HepG2 (cell line): ENCODE measurements around the gene ZNF234. TPM values are rescaled to one million over a fixed set of nuclear protein-coding genes. Genes with fewer than 3 reads are reported as not detected.

ENCODE experiments used
- HNF4A ChIP-seq: sonication (generic); formaldehyde crosslinking; IDR thresholded peaks from 2 replicates; pipeline ENCODE4 v1.4.0; 2020; ENCODE audit warnings: missing genetic modification reagents
- IRF2 ChIP-seq: IDR thresholded peaks from 2 replicates; pipeline ENCODE4 v1.6.1; 2018; ENCODE audit warnings: missing genetic modification reagents, missing compliant biosample characterization
- NFYB ChIP-seq: sonication (generic); formaldehyde crosslinking; IDR thresholded peaks from 2 replicates; pipeline ENCODE4 v1.4.0; 2020; ENCODE audit warnings: missing genetic modification reagents
- NKX3-1 ChIP-seq: sonication (generic); formaldehyde crosslinking; IDR thresholded peaks from 2 replicates; pipeline ENCODE4 v1.5.0; 2020; ENCODE audit warnings: missing genetic modification reagents
- POGK ChIP-seq: sonication (generic); formaldehyde crosslinking; conservative IDR thresholded peaks from 2 replicates; pipeline ENCODE4 v1.8.0; 2022; ENCODE audit warnings: mild to moderate bottlenecking, moderate library complexity, missing genetic modification reagents
- SRSF9 ChIP-seq: fragments of 200-400 bp; formaldehyde crosslinking; IDR thresholded peaks from 2 replicates; pipeline ENCODE4 v1.6.1; 2018; ENCODE audit warnings: borderline replicate concordance, mild to moderate bottlenecking, low read depth, low read length; ENCODE audit not compliant: insufficient read depth, poor library complexity, severe bottlenecking
- SRY ChIP-seq: sonication (generic); formaldehyde crosslinking; IDR thresholded peaks from 2 replicates; pipeline ENCODE4 v1.8.0; 2022; ENCODE audit warnings: mild to moderate bottlenecking, missing genetic modification reagents
- THRA ChIP-seq: sonication (generic); formaldehyde crosslinking; IDR thresholded peaks from 2 replicates; pipeline ENCODE4 v1.4.0; 2020; ENCODE audit warnings: missing genetic modification reagents, borderline replicate concordance
- ZNF280B ChIP-seq: sonication (generic); formaldehyde crosslinking; IDR thresholded peaks from 2 replicates; pipeline ENCODE4 v1.5.0; 2020; ENCODE audit warnings: missing genetic modification reagents, mild to moderate bottlenecking, borderline replicate concordance
- ZNF580 ChIP-seq: IDR thresholded peaks from 2 replicates; pipeline ENCODE4 v1.6.1; 2016; ENCODE audit warnings: low read depth, borderline replicate concordance
- ZSCAN25 ChIP-seq: sonication (generic); formaldehyde crosslinking; IDR thresholded peaks from 2 replicates; pipeline ENCODE4 v1.8.0; 2022; ENCODE audit warnings: mild to moderate bottlenecking, missing genetic modification reagents
- polyA plus RNA-seq, 8 experiments: library from polyadenylated mRNA; depleted of rRNA in 3 of 8; stranded (reverse) in 7 of 8; unstranded in 1 of 8; fragments of >200 nt; fragmentation: Illumina TruSeq in 4 of 8; extraction: Trizol in 4 of 8; gene quantifications; 2 replicates each; pipeline versions ENCODE4 v1.2.1 to v1.2.3, GENCODE V29; 2011 to 2016; ENCODE audit warnings: low read depth in 4 of 8, missing spikeins in 1 of 8, mixed read lengths in 1 of 8; ENCODE audit not compliant: insufficient read depth in 1 of 8
- total RNA-seq, 5 experiments: library from RNA; depleted of rRNA; stranded (reverse); fragments of >200 nt; fragmentation: Illumina TruSeq; extraction: Trizol; gene quantifications; 2 replicates each; pipeline ENCODE4 v1.2.3, GENCODE V29; 2016; ENCODE audit warnings: low read depth in 1 of 5
- TF ChIP-seq, protein P1 (sequence below), 2 experiments: sonication (generic) in 1 of 2; formaldehyde crosslinking in 1 of 2; IDR thresholded peaks; 2 replicates each; pipeline versions ENCODE4 v1.4.0 to v1.6.1; 2016 to 2020; ENCODE audit warnings: borderline replicate concordance in 1 of 2, low read depth in 1 of 2, mild to moderate bottlenecking in 1 of 2, missing genetic modification reagents in 1 of 2
- TF ChIP-seq, protein P2 (sequence below): sonication (generic); formaldehyde crosslinking; IDR thresholded peaks from 2 replicates; pipeline ENCODE4 v1.9.0; 2022; ENCODE audit warnings: missing genetic modification reagents, mild to moderate bottlenecking, borderline replicate concordance

Gene ZNF234
- total and polyA plus RNA-seq, 2 of the 13 experiments (the other 11 are each of a cell fraction or from before 2014, with no cell fraction given), result 3.5 to 11.2 TPM

DNA sequence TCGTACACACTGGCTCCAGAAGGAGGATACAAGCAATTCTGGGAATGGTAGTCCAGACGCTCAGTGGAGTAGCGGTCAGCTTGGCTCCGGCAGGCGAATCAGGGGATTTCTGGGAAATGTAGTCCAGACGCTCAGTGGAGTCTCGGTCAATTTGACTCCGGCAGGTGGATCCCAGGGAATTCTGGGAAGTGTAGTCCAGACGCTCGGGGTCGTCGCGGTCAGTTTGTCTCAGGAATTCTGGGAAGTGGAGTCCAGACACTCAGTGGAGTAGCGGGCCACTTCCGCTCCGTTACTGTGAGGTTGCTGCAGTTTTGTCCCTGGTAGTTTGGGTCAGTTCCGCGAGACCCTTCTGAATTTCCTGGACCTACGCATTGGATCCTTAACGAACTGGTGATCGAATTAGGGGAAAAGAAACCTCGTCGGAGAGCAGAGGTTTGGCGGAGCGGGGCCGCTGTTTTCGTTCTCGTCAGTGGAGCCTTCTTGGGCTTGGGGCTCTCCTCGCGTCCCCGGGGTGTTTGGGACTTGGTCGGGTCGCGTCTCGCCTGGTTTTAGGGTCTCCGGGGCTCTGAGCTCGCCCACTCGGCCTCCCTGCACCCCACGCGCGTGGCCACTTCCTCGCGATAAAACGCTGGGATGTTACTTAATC is 28.1 kb upstream of the ZNF234 start, which contains the start of gene ZNF225 (continued):
- TF ChIP-seq, protein P1, sequence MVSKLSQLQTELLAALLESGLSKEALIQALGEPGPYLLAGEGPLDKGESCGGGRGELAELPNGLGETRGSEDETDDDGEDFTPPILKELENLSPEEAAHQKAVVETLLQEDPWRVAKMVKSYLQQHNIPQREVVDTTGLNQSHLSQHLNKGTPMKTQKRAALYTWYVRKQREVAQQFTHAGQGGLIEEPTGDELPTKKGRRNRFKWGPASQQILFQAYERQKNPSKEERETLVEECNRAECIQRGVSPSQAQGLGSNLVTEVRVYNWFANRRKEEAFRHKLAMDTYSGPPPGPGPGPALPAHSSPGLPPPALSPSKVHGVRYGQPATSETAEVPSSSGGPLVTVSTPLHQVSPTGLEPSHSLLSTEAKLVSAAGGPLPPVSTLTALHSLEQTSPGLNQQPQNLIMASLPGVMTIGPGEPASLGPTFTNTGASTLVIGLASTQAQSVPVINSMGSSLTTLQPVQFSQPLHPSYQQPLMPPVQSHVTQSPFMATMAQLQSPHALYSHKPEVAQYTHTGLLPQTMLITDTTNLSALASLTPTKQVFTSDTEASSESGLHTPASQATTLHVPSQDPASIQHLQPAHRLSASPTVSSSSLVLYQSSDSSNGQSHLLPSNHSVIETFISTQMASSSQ (IDR thresholded peaks at IDR 0.05; ENCODE audit: low read depth), result peak; percentile 25; the same call in 1 of the 2 replicates
- TF ChIP-seq, protein P1 (CRISPR knock-in tag; IDR thresholded peaks at IDR 0.05; ENCODE audit: borderline replicate concordance), result peak; percentile 65; the same call in 1 of the 2 replicates
- TF ChIP-seq ZNF280B (CRISPR knock-in tag) (no peak), SRY (no peak), NKX3-1 (CRISPR knock-in tag) (no peak), HNF4A (CRISPR knock-in tag) (peak; percentile 26; the same call in 1 of the 2 replicates), ZSCAN25 (CRISPR knock-in tag) (0 out of 2 replicates have a peak, but pooled peaks have one; percentile 38), SRSF9 (no peak), THRA (CRISPR knock-in tag) (peak; percentile 68), IRF2 (CRISPR knock-in tag) (peak; percentile 98), NFYB (CRISPR knock-in tag) (peak; percentile 70), POGK (CRISPR knock-in tag) (peak; percentile 76; the same call in 1 of the 2 replicates), ZNF580 (CRISPR knock-in tag) (0 out of 2 replicates have a peak, but pooled peaks have one; percentile 23)
- TF ChIP-seq, protein P2, sequence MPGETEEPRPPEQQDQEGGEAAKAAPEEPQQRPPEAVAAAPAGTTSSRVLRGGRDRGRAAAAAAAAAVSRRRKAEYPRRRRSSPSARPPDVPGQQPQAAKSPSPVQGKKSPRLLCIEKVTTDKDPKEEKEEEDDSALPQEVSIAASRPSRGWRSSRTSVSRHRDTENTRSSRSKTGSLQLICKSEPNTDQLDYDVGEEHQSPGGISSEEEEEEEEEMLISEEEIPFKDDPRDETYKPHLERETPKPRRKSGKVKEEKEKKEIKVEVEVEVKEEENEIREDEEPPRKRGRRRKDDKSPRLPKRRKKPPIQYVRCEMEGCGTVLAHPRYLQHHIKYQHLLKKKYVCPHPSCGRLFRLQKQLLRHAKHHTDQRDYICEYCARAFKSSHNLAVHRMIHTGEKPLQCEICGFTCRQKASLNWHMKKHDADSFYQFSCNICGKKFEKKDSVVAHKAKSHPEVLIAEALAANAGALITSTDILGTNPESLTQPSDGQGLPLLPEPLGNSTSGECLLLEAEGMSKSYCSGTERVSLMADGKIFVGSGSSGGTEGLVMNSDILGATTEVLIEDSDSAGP (CRISPR knock-in tag), result peak; percentile 66; the same call in 1 of the 2 replicates
